T-helper 1 cell treated with Interleukin-12 subunit alpha and Interleukin-12 subunit beta and Interleukin-4 antibody, amounts not matched to agents 30 μg/mL and 1 μg/mL, for 36 hours (primary cell): Measurements from ENCODE around the gene TDP2.
A peak's percentile ranks its signal among the peaks of the same experiment; 100 is the strongest.
"Not testable (repeated sequence)": the region's sequence is repeated elsewhere in the genome, so short reads cannot be mapped to it uniquely, and the experiment has no call there.

ENCODE experiments used
- H3K27ac Mint-ChIP-seq: one replicate; pipeline ENCODE4 v1.8.0; 2021; ENCODE audit warnings: mild to moderate bottlenecking, mixed read lengths
- H3K27me3 Mint-ChIP-seq: one replicate; pipeline ENCODE4 v1.8.0; 2021; ENCODE audit warnings: low read depth, mixed read lengths
- H3K36me3 Mint-ChIP-seq: one replicate; pipeline ENCODE4 v1.8.0; 2021; ENCODE audit warnings: low read depth, mixed read lengths
- H3K4me1 Mint-ChIP-seq: one replicate; pipeline ENCODE4 v1.8.0; 2021; ENCODE audit warnings: low read depth, mixed read lengths
- H3K4me3 Mint-ChIP-seq: one replicate; pipeline ENCODE4 v1.8.0; 2021; ENCODE audit warnings: mild to moderate bottlenecking, moderate library complexity, mixed read lengths
- H3K9me3 Mint-ChIP-seq: one replicate; pipeline ENCODE4 v1.8.0; 2021; ENCODE audit warnings: mixed read lengths

TDP2 gene

GRCh38 chr6:24667378-24667803, 692 bp upstream of the TDP2 start:
- Mint-ChIP-seq H3K27ac (peak overlapping the region; percentile 99), H3K27me3 (no peaks in the 10 kb centered on the region), H3K9me3 (peaks cover 28% of the 10 kb centered on the region), H3K4me3 (peak overlapping the region; percentile 98), H3K4me1 (peaks cover 40% of the 10 kb centered on the region), H3K36me3 (peaks cover 45% of the 10 kb centered on the region)

DNA sequence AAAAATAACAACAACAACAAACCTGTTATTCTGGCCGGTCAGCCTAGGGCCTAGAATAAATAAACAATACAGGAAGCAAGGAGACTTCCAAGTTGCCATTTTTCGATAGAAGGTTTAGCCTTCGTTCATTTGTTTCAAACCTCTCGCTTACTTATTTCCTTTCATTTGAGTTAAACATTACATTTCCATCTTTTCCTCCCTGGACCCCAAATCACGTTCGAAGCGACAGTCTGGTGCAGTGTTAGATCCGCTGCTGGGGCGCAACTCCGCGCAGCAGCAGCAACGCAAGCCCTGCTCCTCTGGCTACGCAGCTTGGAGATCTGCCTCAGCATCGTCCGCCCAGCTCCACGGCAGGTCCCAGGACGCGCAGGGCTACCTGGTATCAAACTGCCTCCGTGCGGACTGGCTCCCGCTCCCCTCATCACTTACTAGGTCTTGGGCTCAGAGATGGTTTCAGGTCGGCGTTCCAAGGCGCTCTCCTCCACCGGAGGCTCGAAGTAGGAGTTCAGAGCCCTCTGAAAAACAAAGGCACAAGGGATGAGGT, 530 bp downstream of the TDP2 start:
- peaks cover 22% of the 10 kb centered on the region for H3K9me3 Mint-ChIP-seq
- H3K36me3 Mint-ChIP-seq = peaks cover 50% of the 10 kb centered on the region
- peak overlapping the region; percentile 99 for H3K27ac Mint-ChIP-seq
- H3K4me1 Mint-ChIP-seq = peaks cover 44% of the 10 kb centered on the region
- peak overlapping the region; percentile 98 for H3K4me3 Mint-ChIP-seq
- H3K27me3 Mint-ChIP-seq = no peaks in the 10 kb centered on the region

DNA sequence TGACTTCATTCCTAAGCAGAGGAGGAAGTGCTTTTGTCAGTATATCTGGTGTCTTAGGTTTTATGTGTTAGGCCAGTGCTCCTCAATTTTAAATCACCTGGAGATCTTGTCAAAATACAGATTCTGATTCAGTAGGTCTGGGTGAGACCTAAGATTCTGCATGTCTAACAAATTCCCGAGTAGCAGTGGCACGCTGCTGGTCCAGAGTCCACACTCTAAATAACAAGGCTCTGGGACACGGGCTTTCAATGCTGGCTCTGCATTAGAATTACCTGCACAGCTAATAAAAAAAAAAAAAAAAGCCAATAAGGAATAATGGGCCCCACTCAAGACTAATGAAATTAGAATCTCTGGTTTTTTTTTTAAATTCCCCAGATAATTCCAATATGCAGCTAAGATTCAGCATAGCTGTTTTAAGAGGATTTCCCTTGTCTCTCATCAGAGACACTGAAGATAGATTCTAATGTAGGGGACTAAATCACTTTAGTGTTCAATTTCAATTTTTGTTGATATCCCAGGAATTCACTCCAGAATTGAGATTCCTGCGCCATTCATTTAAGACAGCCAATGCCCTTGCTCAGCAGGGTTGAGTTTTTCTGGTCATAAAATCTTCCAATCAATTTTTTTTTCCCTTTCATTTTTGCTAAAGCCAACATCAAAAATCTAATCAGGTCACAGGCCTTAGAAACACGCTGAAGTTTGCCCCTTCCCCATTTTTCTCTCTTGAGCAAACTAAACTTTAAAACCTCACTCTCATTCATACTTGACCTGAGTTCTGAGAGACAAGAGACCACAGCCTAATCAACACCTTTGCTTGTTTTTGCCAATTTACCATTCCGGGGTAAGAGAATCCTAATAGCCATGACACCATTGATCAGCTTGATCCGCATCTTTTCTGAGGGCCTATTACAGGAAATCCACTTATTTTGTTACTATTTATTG, 2.4 kb downstream of the TDP2 start:
- H3K4me1 Mint-ChIP-seq = peaks cover 44% of the 10 kb centered on the region
- no peaks in the 10 kb centered on the region for H3K27me3 Mint-ChIP-seq
- peaks cover 5% of the 10 kb centered on the region for H3K9me3 Mint-ChIP-seq
- H3K36me3 Mint-ChIP-seq = peaks cover 38% of the 10 kb centered on the region
- H3K4me3 Mint-ChIP-seq = peak overlapping the region; percentile 98
- no peak overlapping the region for H3K27ac Mint-ChIP-seq

- H3K27ac Mint-ChIP-seq = no peak overlapping the region
- H3K4me3 Mint-ChIP-seq = no peak overlapping the region
- peaks cover 41% of the 10 kb centered on the region for H3K36me3 Mint-ChIP-seq
- H3K27me3 Mint-ChIP-seq = no peaks in the 10 kb centered on the region
- H3K4me1 Mint-ChIP-seq = peaks cover 44% of the 10 kb centered on the region
- no peaks in the 10 kb centered on the region for H3K9me3 Mint-ChIP-seq
Measured at GRCh38 chr6:24663189-24663588, 3.5 kb downstream of the TDP2 start.

GRCh38 chr6:24662236-24662635, 4.5 kb downstream of the TDP2 start:
- no peaks in the 10 kb centered on the region for H3K27me3 Mint-ChIP-seq
- H3K36me3 Mint-ChIP-seq = peaks cover 48% of the 10 kb centered on the region
- no peak overlapping the region for H3K27ac Mint-ChIP-seq
- no peak overlapping the region for H3K4me3 Mint-ChIP-seq
- peaks cover 44% of the 10 kb centered on the region for H3K4me1 Mint-ChIP-seq
- H3K9me3 Mint-ChIP-seq = no peaks in the 10 kb centered on the region

GRCh38 chr6:24661759-24662158, 4.9 kb downstream of the TDP2 start:
- H3K4me3 Mint-ChIP-seq, H3K27me3 Mint-ChIP-seq, H3K9me3 Mint-ChIP-seq, H3K27ac Mint-ChIP-seq: not testable (repeated sequence)
- Mint-ChIP-seq H3K36me3 (peaks cover 48% of the 10 kb centered on the region), H3K4me1 (peaks cover 43% of the 10 kb centered on the region)

DNA sequence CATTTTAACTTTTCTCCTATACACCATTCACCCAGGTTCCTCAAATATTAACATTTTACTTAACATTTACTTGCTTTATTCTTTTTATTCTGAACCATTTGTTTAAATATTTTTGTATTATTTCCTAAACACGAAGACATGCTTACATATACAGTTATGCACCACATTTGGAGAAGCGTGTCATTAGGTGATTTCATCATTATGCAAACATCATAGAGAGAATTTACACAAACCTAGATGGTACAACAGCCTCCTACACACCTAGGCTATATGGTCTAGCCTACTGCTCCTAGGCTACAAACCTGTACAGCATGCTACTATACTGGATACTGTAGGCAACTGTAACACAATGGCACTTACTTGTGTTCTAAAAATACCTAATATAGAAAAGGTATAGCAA, 6.6 kb downstream of the TDP2 start:
- H3K36me3 Mint-ChIP-seq = peaks cover 52% of the 10 kb centered on the region
- no peak overlapping the region for H3K27ac Mint-ChIP-seq
- H3K9me3 Mint-ChIP-seq = no peaks in the 10 kb centered on the region
- no peaks in the 10 kb centered on the region for H3K27me3 Mint-ChIP-seq
- H3K4me3 Mint-ChIP-seq = no peak overlapping the region
- H3K4me1 Mint-ChIP-seq = peaks cover 41% of the 10 kb centered on the region

DNA sequence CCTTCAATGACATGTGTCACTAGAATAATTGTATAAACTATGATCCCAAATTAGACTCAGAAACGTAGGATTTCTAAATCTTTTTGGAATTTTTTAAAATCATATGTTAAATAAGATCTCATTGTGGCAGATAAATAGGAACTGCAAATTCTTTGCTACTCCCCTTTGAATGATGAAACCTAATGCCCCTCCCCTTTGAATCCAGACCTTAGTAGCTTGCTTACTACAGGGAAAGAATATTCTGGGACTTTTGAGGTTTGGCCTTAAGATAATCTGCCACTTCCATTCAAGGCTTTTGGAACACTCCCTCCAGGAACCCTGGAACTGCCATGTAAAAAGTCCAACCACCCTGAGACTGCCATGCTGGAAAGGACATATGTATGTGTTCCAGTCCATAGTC, 7.1 kb downstream of the TDP2 start:
- H3K36me3 Mint-ChIP-seq = peaks cover 47% of the 10 kb centered on the region
- no peaks in the 10 kb centered on the region for H3K9me3 Mint-ChIP-seq
- no peak overlapping the region for H3K4me3 Mint-ChIP-seq
- no peaks in the 10 kb centered on the region for H3K27me3 Mint-ChIP-seq
- peaks cover 36% of the 10 kb centered on the region for H3K4me1 Mint-ChIP-seq
- H3K27ac Mint-ChIP-seq = no peak overlapping the region

DNA sequence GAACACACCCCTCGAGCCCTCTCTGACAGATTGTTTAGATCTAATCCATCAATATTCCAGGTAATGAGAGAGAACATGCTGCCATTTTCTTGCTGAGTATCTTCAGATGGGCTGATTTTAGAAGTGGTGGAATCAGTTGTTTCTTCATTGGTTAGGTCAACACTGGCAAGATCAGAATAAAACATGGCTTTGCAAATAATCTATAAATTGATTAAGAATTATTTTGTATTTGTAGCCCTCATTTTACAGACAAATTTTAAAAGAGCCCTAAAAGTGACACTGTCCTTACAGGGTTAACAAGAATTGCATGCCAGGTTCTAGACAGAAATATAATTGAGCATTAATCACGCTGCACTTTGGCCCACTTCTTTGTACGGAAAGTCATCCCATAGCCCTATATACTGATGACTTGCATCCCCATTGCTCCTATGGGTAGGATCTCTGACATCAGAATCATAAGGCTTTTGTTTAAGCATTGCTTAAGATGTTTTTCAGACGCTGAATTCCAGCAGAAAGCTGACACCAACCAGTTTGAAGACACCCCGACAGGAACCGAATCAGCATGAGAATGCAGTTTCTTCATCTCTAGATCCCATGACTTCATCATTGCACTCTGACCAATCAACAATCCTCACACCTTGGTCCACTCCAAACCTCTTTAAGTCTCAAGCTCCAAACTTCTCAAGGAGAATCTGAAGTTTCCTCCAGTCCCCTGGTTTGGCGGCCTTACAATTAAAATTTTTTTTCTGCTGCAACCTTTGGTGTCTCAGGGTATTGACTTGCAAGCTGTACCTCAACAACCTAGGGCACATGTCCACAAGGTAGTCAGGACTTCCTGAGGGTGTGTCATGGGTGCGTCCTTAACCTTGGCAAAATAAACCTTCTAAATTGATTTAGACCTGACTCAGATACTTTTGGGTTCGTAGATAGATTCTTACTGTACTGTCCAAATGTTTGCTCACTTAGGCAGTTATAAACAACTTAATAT, 7.8 kb downstream of the TDP2 start:
- Mint-ChIP-seq H3K27ac (no peak overlapping the region), H3K27me3 (no peaks in the 10 kb centered on the region), H3K4me3 (no peak overlapping the region), H3K9me3 (no peaks in the 10 kb centered on the region), H3K36me3 (peaks cover 45% of the 10 kb centered on the region), H3K4me1 (peaks cover 33% of the 10 kb centered on the region)

- Mint-ChIP-seq H3K4me1 (peaks cover 22% of the 10 kb centered on the region), H3K27me3 (no peaks in the 10 kb centered on the region), H3K36me3 (peaks cover 38% of the 10 kb centered on the region), H3K9me3 (no peaks in the 10 kb centered on the region), H3K4me3 (no peak overlapping the region), H3K27ac (no peak overlapping the region)
Measured at GRCh38 chr6:24655215-24655614, 11.5 kb downstream of the TDP2 start.

- H3K27ac Mint-ChIP-seq = no peak overlapping the region
- H3K9me3 Mint-ChIP-seq = no peaks in the 10 kb centered on the region
- H3K4me3 Mint-ChIP-seq = no peak overlapping the region
- H3K27me3 Mint-ChIP-seq = peaks cover 4% of the 10 kb centered on the region
- peaks cover 17% of the 10 kb centered on the region for H3K36me3 Mint-ChIP-seq
- H3K4me1 Mint-ChIP-seq = peaks cover 11% of the 10 kb centered on the region
Measured at GRCh38 chr6:24650365-24650764, 16.3 kb downstream of the TDP2 start.

- H3K9me3 Mint-ChIP-seq = no peaks in the 10 kb centered on the region
Measured at GRCh38 chr6:24649691-24650090, 17.0 kb downstream of the TDP2 start.

GRCh38 chr6:24648276-24648675, 18.4 kb downstream of the TDP2 start:
- H3K27ac Mint-ChIP-seq = no peak overlapping the region
- peaks cover 9% of the 10 kb centered on the region for H3K4me1 Mint-ChIP-seq
- H3K27me3 Mint-ChIP-seq = peaks cover 21% of the 10 kb centered on the region
- H3K4me3 Mint-ChIP-seq = no peak overlapping the region
- no peaks in the 10 kb centered on the region for H3K9me3 Mint-ChIP-seq
- H3K36me3 Mint-ChIP-seq = peaks cover 11% of the 10 kb centered on the region

More at GRCh38 chr6:24649691-24650090, 17.0 kb downstream of the TDP2 start:
- Mint-ChIP-seq H3K27ac (no peak overlapping the region), H3K4me1 (peaks cover 11% of the 10 kb centered on the region), H3K27me3 (peaks cover 11% of the 10 kb centered on the region), H3K4me3 (no peak overlapping the region), H3K36me3 (peaks cover 17% of the 10 kb centered on the region)

DNA sequence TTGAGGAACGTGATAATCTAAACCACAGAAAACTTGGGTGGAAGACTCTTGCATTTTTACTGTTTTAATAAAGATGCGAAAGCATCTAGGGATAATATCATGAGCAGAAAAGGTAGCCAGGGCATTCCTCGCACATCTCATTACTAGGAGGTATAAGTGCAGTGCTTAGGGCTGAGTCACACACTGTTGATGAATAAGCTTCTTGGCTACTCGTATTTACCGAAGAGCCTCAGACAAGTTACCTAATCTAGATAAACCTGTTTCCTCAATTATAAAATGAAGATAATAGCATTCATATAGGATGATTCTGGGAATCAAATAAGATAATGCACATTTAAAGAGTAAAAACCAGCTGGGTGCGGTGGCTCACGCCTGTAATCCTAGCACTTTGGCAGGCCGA, 19.9 kb downstream of the TDP2 start:
- no peak overlapping the region for H3K27ac Mint-ChIP-seq

More for the DNA sequence above, 19.9 kb downstream of the TDP2 start:
- peaks cover 9% of the 10 kb centered on the region for H3K4me1 Mint-ChIP-seq
- H3K9me3 Mint-ChIP-seq = no peaks in the 10 kb centered on the region
- peaks cover 4% of the 10 kb centered on the region for H3K36me3 Mint-ChIP-seq
- peaks cover 21% of the 10 kb centered on the region for H3K27me3 Mint-ChIP-seq
- peak overlapping the region; percentile 86 for H3K4me3 Mint-ChIP-seq
